GM12892 (cell line): Measurements from ENCODE around the gene AFDN.

Experiments used
- POLR2A ChIP-seq: IDR thresholded peaks from 2 replicates; pipeline ENCODE4 v1.6.1; 2011; ENCODE audit warnings: low read depth, low read length, control low read depth
- POLR2AphosphoS5 ChIP-seq: IDR thresholded peaks from 2 replicates; pipeline ENCODE4 v1.6.1; 2011; ENCODE audit warnings: low read depth, low read length, control low read depth

DNA sequence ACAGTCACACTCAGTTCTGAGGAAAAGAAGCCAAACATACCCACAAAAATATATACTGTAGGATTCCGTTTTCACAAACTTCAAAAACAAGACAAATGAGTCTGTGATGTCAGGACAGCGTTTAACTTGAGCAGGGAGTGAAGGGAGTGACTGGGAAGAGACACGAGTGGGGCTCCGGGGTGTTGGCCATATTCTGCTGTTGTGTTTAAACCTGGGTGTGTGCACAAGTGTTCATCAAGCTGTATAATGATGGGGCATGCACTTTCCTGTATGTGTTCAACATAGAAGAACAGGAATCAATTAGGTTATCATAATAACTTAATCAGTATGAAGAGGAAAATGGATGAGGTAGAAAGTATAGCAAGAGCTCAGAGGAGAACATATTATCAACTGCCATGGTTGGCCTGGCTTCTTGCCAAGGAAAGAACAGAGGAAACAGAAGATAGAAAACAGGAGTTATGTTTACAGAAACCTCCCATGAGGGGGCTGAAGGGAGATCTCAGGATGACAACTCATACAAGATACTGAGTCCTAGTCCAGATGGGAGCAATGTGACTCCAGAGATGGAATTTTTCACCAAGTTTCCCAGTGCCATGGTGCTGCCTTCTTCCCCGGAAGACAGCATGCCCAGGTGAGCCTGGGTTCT, 15.1 kb upstream of the AFDN start:
- TF ChIP-seq POLR2A (no peak), POLR2AphosphoS5 (no peak)
